Gastrocnemius medialis (tissue), 4 donors: ENCODE measurements around the gene GALM.

ENCODE experiments used
- POLR2A ChIP-seq, 2 donors: fragments of 450-650 bp; IDR thresholded peaks; one replicate each; pipeline ENCODE4 v1.6.1; 2017; ENCODE audit warnings: antibody characterized with exemption in 2 of 2, mild to moderate bottlenecking in 2 of 2, moderate library complexity in 2 of 2
- TF ChIP-seq, protein P1 (sequence below), 5 experiments: fragments of 450-650 bp in 3 of 5; fragments of 200-600 bp in 2 of 5; sonication (generic) in 2 of 5; IDR thresholded peaks in 4 of 5; conservative IDR thresholded peaks in 1 of 5; 1 replicate in 4 of 5; 2 replicates in 1 of 5; pipeline ENCODE4 v1.5.1; 2016 to 2019; ENCODE audit warnings: antibody characterized with exemption in 5 of 5, mild to moderate bottlenecking in 3 of 5, moderate library complexity in 3 of 5

DNA sequence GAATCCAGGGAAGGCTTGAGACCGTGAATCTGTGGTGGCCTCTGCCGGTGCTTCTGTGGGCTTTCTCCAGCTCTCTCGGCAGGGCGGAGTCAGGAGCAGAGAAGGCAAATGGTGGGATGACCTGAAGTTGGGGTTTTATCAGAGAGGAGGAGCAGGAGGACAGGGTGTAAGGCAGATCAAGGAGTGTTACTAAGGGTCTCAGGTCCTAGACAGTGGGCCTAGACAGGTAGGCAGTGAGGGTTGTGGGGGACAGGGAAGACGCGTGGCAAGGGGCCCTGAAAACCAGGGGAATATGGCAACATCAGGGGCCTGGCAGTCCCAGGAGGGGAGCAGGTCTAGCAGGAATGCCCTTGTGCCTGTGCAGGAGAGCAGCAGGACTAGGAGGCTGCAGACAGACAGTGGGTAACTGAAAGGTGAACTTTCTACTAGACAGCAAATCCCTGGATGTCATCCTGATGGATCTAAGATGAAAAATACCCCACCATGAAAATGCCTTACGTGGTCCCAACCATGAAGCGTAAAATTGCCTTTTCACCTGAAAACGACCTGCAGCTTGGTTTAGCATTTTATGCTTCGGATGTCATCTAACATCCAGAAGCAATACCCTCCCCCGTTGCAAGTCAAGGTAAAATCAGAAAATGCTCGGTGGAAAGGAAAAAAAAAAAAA is 43.1 kb downstream of the GALM start:
- TF ChIP-seq POLR2A (IDR thresholded peaks at IDR 0.05) = no peak
- TF ChIP-seq, protein P1, sequence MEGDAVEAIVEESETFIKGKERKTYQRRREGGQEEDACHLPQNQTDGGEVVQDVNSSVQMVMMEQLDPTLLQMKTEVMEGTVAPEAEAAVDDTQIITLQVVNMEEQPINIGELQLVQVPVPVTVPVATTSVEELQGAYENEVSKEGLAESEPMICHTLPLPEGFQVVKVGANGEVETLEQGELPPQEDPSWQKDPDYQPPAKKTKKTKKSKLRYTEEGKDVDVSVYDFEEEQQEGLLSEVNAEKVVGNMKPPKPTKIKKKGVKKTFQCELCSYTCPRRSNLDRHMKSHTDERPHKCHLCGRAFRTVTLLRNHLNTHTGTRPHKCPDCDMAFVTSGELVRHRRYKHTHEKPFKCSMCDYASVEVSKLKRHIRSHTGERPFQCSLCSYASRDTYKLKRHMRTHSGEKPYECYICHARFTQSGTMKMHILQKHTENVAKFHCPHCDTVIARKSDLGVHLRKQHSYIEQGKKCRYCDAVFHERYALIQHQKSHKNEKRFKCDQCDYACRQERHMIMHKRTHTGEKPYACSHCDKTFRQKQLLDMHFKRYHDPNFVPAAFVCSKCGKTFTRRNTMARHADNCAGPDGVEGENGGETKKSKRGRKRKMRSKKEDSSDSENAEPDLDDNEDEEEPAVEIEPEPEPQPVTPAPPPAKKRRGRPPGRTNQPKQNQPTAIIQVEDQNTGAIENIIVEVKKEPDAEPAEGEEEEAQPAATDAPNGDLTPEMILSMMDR (IDR thresholded peaks at IDR 0.05 in 4 of 5, conservative IDR thresholded peaks at IDR 0.05 in 1 of 5) = no peak
